Ascending aorta (tissue), 2 donors: ENCODE data around the gene JUN. TPM values are rescaled to one million over a fixed set of nuclear protein-coding genes. Genes with fewer than 3 reads are reported as not detected.
A peak's percentile ranks its signal among the peaks of the same experiment; 100 is the strongest.

ENCODE experiments used
- DNase-seq, 2 donors: peaks; one replicate each; pipeline ENCODE4 v3.0.0-alpha.2; 2019; ENCODE audit warnings: low spot score in 2 of 2
- H3K27ac ChIP-seq, 2 donors: fragments of 200-600 bp; sonication (generic); one replicate each; pipeline ENCODE4 v1.5.1; 2016 to 2017; ENCODE audit warnings: mild to moderate bottlenecking in 1 of 2
- H3K27me3 ChIP-seq: fragments of 200-600 bp; sonication (generic); one replicate; pipeline ENCODE4 v1.5.1; 2017
- H3K36me3 ChIP-seq, 2 donors: fragments of 200-600 bp; sonication (generic); one replicate each; pipeline ENCODE4 v1.5.1; 2016
- H3K4me1 ChIP-seq, 2 donors: fragments of 200-600 bp; sonication (generic); one replicate each; pipeline ENCODE4 v1.5.1; 2016 to 2017; ENCODE audit warnings: mild to moderate bottlenecking in 1 of 2
- H3K4me3 ChIP-seq, 2 donors: fragments of 200-600 bp; sonication (generic); one replicate each; pipeline ENCODE4 v1.5.1; 2016 to 2017; ENCODE audit warnings: mild to moderate bottlenecking in 1 of 2
- H3K9me3 ChIP-seq, 2 donors: fragments of 200-600 bp; sonication (generic); one replicate each; pipeline ENCODE4 v1.5.1; 2016
- intact Hi-C: fragments of 100-400 bp; cut with DNase I; formaldehyde crosslinking; loops from one replicate; pipeline ENCODE4 v1.15.1; 2023
- total RNA-seq: library from RNA; depleted of rRNA; stranded (reverse); fragments of >200 nt; gene quantifications from one replicate; pipeline ENCODE4 v1.1.0, GENCODE V29; 2016
- TF ChIP-seq, protein P1 (sequence below), 3 experiments: fragments of 200-600 bp in 2 of 3; fragments of 450-650 bp in 1 of 3; sonication (generic) in 2 of 3; IDR thresholded peaks; one replicate each; pipeline ENCODE4 v1.5.1; 2016 to 2019; ENCODE audit warnings: antibody characterized with exemption in 3 of 3, mild to moderate bottlenecking in 1 of 3, moderate library complexity in 1 of 3

Gene JUN
- total RNA-seq, 1 donor from 2014 or later: 1,004 TPM

DNA sequence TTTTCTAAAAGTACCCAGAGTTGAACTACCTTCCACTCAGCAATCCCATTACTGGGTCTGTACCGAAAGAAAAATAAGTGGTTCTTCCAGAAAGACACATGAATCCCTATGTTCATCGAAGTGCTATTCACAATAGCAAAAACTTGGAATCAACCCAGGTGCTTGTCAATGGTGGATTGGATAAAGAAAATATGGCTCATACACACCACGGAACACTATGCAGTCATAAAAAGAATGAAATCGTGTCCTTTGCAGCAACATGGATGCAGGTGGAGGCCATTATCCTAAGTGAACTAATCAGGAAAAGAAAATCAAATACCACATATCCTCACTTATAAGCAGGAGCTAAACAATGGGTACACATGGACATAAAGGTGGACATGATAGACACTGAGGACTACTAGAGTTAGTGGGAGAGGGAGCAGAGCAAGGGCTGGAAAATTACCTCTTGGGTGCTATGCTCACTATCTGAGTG, 32.9 kb upstream of the JUN start:
- Histone ChIP-seq H3K27me3 (no peaks in the 10 kb centered on the region), H3K9me3 (no peaks in the 10 kb centered on the region), H3K4me3 (peak overlapping the region; percentile 64 to 83), H3K27ac (peak overlapping the region; percentile 86 to 97), H3K4me1 (peaks cover 5 to 25% of the 10 kb centered on the region in 2 donors), H3K36me3 (no peaks in the 10 kb centered on the region)
- TF ChIP-seq, protein P1, sequence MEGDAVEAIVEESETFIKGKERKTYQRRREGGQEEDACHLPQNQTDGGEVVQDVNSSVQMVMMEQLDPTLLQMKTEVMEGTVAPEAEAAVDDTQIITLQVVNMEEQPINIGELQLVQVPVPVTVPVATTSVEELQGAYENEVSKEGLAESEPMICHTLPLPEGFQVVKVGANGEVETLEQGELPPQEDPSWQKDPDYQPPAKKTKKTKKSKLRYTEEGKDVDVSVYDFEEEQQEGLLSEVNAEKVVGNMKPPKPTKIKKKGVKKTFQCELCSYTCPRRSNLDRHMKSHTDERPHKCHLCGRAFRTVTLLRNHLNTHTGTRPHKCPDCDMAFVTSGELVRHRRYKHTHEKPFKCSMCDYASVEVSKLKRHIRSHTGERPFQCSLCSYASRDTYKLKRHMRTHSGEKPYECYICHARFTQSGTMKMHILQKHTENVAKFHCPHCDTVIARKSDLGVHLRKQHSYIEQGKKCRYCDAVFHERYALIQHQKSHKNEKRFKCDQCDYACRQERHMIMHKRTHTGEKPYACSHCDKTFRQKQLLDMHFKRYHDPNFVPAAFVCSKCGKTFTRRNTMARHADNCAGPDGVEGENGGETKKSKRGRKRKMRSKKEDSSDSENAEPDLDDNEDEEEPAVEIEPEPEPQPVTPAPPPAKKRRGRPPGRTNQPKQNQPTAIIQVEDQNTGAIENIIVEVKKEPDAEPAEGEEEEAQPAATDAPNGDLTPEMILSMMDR (IDR thresholded peaks at IDR 0.05): no peak
- no peak for DNase-seq
- intact Hi-C loops: loop anchor here (1.0 to 2.0 kb wide), 3 partner anchors 32 to 883 kb away; no protein-coding TSS in a partner anchor

DNA sequence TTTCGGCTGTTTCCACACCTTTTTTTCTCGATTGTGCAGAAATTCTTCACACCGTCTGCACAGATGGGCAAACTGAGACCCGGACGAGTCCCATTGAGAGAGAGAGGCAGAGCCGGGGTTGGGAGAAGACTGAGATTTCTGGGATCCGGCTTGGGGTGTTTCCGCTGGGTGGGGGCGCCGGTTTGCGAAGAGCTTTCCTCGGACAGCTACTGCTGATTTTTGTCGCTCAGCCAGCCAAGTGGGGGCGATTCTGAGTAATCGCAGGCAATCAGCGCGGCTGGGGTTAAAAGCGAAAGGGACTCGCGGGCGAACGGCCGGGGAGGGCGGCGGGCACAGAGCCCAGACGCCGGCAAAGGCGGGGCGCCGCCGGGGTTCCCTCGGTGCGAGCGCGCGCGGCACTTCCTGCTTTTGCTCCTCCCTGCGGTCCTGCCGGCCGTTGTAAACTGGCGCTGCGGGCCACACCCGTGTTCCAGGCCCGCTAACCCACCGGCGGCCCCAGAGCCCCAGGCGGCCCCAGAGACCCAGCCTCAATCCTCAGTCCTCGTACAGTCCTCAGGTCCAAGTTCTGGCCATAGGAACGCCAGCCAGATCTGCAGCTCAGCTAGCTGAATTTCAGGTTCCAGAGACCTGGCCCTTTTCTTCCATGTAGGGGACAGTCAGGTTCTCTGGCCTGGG, 32.4 kb upstream of the JUN start:
- H3K36me3 ChIP-seq: no peaks in the 10 kb centered on the region
- TF ChIP-seq, protein P1 (IDR thresholded peaks at IDR 0.05): no peak
- intact Hi-C loops: loop anchor here (1.0 to 2.0 kb wide), 3 partner anchors 33 to 883 kb away; no protein-coding TSS in a partner anchor

DNA sequence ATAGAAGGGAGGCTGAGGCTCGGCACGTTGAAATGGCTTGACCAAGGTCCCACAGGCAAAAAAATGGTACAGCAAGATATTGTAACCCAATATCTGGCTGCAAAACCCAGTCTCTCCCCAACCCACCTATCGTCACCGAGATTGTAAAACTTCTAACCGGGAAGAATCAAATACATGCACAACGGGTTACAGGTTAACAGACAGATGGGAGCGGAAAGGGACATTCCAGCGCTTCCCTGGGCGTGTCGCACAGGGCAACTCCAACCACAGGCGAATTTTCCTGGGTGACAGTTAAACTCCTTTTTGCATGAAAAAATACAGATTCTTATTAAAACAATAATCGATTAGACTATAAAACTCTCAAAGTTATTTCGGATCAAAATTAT, 31.8 kb upstream of the JUN start:
- intact Hi-C loops: loop anchor here (1.0 to 2.0 kb wide), 5 partner anchors 30 to 884 kb away; no protein-coding TSS in a partner anchor
- no peaks in the 10 kb centered on the region for H3K9me3 ChIP-seq
- no peaks in the 10 kb centered on the region for H3K36me3 ChIP-seq
- H3K27ac ChIP-seq: peak overlapping the region; percentile 86 to 97
- H3K4me3 ChIP-seq: peak overlapping the region; percentile 64 to 83
- H3K27me3 ChIP-seq: no peaks in the 10 kb centered on the region
- peaks cover 5 to 25% of the 10 kb centered on the region in 2 donors for H3K4me1 ChIP-seq
- TF ChIP-seq, protein P1 (IDR thresholded peaks at IDR 0.05): no peak
- DNase-seq: no peak

More for the DNA sequence above, 32.4 kb upstream of the JUN start:
- H3K27me3 ChIP-seq: no peaks in the 10 kb centered on the region
- peak; percentile 47 to 94 for DNase-seq
- H3K27ac ChIP-seq: peak overlapping the region; percentile 86 to 97
- no peaks in the 10 kb centered on the region for H3K9me3 ChIP-seq
- H3K4me1 ChIP-seq: peaks cover 5 to 25% of the 10 kb centered on the region in 2 donors
- peak overlapping the region; percentile 64 to 83 for H3K4me3 ChIP-seq

DNA sequence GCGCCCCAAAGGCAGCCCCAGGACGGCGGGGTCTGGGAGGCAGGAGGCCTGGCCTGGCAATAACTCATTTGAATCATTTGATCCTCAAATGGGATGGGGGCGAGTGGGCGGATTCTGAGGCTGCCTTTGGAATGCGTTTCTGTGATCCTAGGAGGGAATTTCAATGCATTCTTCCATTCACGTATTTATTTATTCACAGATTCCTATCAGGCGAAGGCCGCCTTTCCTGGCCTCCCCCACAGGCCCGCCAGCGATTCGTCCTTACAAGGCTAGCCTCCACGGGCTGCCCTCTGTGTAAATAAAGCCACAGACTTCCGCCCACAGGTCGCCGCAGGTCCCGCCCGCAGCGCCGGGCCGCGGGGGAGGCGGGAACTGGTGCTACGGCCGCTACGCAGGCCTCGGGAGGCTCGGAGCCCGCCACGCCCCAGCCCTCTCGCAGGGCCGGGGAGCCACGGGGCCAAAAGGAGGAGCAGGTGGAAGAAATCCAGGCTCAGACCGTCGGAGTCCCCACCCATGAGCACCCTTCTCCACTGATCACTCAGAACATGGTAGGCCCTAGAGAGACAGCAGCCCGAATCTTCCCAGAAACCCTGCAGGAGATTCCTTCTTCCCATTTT, 31.3 kb upstream of the JUN start:
- Histone ChIP-seq H3K27ac (peak overlapping the region; percentile 86 to 97), H3K36me3 (no peaks in the 10 kb centered on the region), H3K4me1 (peaks cover 5 to 25% of the 10 kb centered on the region in 2 donors), H3K9me3 (no peaks in the 10 kb centered on the region), H3K27me3 (no peaks in the 10 kb centered on the region), H3K4me3 (peak overlapping the region; percentile 64 to 83)
- intact Hi-C loops: loop anchor here (1.0 kb wide), 2 partner anchors 30 to 481 kb away; no protein-coding TSS in a partner anchor
- TF ChIP-seq, protein P1 (IDR thresholded peaks at IDR 0.05): no peak
- peak; percentile 63 to 94 for DNase-seq

DNA sequence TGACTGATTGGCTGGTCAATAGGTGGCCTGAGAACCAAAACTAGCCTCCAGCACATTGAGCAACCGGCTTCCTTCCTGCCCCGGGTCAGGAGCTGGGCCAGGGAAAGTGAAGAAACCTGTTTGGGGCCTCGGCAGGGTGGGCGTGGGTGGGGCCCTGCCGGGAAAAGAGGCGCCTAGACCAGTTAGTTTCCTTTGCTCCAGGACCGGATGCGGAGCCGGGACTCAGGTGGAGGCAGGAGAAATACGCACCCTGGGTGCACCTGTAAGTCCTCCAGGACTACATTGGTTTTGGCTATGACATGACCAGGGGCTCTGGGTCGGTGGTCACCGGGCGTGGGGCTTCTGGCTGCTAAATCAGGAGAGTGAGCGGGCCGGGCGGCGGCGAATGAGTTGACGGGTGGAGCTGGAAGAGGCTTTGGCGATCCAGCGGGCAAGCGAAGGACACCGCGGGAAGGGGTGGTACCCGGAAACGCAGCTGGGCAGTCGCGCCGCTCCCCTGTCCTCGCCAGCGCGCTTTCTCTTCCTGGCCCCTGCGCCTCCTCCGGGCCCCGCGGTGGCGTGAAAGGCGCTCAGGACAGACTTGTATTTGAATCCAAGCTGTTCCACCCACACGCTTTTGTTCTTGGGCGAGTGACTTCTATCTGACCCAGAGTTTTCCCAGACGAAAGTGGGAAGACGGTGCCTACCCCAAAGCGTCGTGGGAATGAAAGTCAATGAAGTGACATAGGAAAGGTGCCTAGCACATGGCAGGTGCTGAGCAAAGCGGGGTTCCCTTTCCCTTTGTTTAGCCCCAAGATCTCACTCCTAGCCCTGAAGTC, 30.6 kb upstream of the JUN start:
- Histone ChIP-seq H3K4me3 (peak overlapping the region in 1 of 2 donors; percentile 64), H3K27ac (peak overlapping the region; percentile 86 to 97), H3K9me3 (no peaks in the 10 kb centered on the region), H3K27me3 (no peaks in the 10 kb centered on the region), H3K36me3 (no peaks in the 10 kb centered on the region), H3K4me1 (peaks cover 5 to 21% of the 10 kb centered on the region in 2 donors)
- DNase-seq: peak in 1 of 2 donors; percentile 72
- intact Hi-C loops: loop anchor here (1.0 kb wide), 2 partner anchors 29 to 482 kb away; no protein-coding TSS in a partner anchor
- TF ChIP-seq, protein P1 (IDR thresholded peaks at IDR 0.05): no peak
